ENCODE data around the gene TRAPPC5.
A peak's percentile ranks its signal among the peaks of the same experiment; 100 is the strongest.

TRAPPC5 gene

DNA sequence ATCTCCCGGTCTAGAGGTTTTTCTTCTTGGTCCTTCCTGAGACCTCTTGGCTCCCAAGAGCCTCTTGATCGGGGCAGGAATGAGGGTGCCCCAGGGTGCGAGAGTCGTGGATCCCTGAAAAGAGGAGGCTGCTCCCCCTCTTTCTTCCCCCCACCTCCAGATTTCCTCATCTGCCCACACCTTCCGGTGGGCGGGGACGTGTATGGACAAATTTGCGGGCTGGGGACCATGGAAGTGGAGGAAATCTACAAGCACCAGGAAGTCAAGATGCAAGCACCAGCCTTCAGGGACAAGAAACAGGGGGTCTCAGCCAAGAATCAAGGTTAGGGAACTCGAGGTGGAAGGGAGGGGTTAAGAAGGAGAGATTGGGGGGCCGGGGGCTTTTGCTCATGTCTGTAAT lies 3.8 kb upstream of the TRAPPC5 start, which contains the start of gene MCEMP1:
Gene MCEMP1 (plus strand): TSS at position 237 of the 400 bp plus-strand sequence. CDS start 31 bp downstream, at position 268.
- no peak for TF ChIP-seq CTCF (IDR thresholded peaks at IDR 0.05; ENCODE audit: borderline replicate concordance, insufficient read depth, low read depth, low read length)
- peak within 1 kb of the TSS; percentile 39 for H3K4me3 ChIP-seq (ENCODE audit: low read depth, low read length)

- H3K4me3 ChIP-seq (ENCODE audit: low read depth, low read length): no peak overlapping the region
- TF ChIP-seq CTCF (IDR thresholded peaks at IDR 0.05; ENCODE audit: borderline replicate concordance, insufficient read depth, low read depth, low read length): no peak
These were observed 2.8 kb upstream of the TRAPPC5 start for GRCh38 chr19:7677669-7678311.

DNA sequence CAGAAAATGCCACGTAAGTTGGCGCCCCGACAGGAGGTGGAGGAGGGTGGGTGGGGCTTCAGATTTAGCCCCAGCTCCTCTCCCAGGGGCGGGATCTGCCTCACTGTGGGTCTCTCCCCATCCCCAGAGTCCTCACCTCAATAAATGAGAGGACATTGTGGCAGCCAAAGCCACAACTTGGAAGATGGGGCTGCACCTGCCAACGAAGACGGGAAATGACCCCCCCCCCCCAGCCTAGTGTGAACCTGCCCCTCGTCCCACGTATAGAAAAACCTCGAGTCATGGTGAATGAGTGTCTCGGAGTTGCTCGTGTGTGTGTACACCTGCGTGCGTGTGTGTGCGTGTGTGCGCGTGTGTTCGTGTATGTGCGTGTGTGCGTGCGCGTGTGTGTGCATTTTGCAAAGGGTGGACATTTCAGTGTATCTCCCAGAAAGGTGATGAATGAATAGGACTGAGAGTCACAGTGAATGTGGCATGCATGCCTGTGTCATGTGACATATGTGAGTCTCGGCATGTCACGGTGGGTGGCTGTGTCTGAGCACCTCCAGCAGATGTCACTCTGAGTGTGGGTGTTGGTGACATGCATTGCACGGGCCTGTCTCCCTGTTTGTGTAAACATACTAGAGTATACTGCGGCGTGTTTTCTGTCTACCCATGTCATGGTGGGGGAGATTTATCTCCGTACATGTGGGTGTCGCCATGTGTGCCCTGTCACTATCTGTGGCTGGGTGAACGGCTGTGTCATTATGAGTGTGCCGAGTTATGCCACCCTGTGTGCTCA lies 1.5 kb upstream of the TRAPPC5 start:
- TF ChIP-seq CTCF (IDR thresholded peaks at IDR 0.05; ENCODE audit: borderline replicate concordance, insufficient read depth, low read depth, low read length): peak; percentile 71; the same call in 1 of the 2 replicates

DNA sequence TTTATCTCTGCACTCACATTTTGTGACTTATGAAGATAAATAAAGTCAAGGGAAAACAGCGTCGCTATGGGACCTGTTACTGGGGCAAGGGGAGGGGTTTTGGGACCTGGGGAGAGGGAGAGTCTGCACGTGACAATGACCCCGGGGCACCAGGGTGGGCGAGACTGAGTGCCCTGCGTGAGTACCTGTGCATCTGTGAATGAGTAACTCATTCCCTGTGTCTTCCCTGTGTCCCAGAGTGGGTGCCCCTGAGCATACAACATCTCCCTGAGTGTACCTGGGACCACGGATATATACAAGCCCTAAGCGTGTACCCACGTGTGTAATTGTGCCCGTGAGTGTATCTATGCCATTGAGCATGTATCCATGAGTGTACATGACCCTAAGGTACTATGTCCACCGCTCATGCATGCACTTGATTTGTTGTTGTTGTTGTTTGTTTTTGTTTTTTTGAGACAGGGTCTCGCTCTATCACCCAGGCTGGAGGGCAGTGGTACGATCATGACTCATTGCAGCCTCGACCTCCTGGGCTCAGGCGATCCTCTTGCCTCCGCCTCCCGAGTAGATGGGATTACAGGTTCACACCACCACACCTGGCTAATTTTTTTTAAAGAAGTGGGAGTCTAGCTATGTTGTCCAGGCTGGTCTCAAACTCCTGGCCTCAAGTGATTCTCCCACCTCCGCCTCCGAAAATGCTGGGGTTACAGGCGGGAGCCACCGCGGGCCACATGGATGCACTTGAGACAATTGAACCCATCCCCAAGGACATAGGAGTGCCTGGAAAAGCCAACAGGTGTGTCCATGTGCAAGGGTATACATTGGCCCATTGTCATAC lies 645 bp upstream of the TRAPPC5 start:
- no peak for TF ChIP-seq CTCF (IDR thresholded peaks at IDR 0.05; ENCODE audit: borderline replicate concordance, insufficient read depth, low read depth, low read length)
- H3K4me3 ChIP-seq (ENCODE audit: low read depth, low read length): peak overlapping the region; percentile 99

More for the DNA sequence above, 1.5 kb upstream of the TRAPPC5 start:
- no peak overlapping the region for H3K4me3 ChIP-seq (ENCODE audit: low read depth, low read length)

DNA sequence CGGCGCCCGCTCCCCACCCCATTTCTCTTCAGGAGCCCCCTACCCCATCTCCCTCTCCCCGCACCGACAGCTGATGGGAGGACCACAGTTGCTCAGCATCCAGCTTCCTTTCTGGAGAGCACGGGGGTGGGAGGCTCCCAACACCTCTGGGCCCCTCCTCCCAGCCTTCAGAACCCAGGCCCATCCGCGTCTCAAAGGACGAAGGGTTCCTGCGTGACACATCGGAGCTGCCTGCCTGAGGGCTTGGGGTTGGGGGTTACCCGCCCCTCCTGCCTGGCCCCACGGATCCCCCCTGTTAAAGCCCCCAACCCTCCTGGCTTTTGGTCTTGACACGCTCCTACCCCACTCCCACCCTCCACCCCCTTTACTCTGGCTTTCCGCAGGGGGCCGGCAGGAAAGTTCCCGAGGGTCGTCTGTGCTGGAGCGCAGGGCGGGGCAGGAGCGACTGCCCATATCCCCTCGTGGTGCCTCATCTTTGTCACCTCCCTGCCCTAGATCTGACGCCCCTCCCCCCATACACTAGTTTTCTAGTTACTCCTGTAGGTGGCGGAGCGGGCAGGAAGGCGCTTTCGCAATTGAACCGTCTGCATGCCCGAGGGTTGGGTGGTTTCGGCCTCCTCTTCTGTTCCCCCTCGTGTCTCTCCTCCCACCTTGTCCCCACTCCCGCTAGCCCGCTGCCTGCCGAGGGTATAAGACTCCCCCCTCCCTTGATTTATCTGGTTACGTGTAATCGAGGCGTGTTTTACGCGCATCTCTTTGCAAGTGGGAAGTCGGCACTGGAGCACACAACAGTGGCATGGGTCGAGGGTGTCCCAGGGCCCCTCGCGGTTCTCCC lies 924 bp downstream of the TRAPPC5 start:
- peak overlapping the region; percentile 99 for H3K4me3 ChIP-seq (ENCODE audit: low read depth, low read length)
- peak; percentile 67; the same call in 1 of the 2 replicates for TF ChIP-seq CTCF (IDR thresholded peaks at IDR 0.05; ENCODE audit: borderline replicate concordance, insufficient read depth, low read depth, low read length)

DNA sequence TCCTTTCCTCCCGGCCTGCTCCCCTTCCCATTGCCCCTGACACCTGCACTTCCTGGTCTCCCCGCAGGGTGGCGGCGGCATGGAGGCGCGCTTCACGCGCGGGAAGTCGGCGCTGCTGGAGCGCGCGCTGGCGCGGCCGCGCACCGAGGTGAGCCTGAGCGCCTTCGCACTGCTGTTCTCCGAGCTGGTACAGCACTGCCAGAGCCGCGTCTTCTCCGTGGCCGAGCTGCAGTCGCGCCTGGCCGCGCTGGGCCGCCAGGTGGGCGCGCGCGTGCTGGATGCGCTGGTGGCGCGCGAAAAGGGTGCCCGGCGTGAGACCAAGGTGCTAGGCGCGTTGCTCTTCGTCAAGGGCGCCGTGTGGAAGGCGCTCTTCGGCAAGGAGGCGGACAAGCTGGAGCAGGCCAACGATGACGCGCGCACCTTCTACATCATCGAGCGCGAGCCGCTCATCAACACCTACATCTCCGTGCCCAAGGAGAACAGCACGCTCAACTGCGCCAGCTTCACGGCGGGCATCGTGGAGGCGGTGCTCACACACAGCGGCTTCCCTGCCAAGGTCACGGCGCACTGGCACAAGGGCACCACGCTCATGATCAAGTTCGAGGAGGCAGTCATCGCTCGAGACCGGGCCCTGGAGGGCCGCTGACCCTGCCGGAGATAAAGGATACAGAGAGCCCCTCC lies 1.7 kb downstream of the TRAPPC5 start:
- no peak for TF ChIP-seq CTCF (IDR thresholded peaks at IDR 0.05; ENCODE audit: borderline replicate concordance, insufficient read depth, low read depth, low read length)
- peak overlapping the region; percentile 99 for H3K4me3 ChIP-seq (ENCODE audit: low read depth, low read length)
